ENCODE data around the gene ATP2A3. TPM values are rescaled to one million over a fixed set of nuclear protein-coding genes. Genes with fewer than 3 reads are reported as not detected.

ATP2A3 gene
- total and polyA plus RNA-seq, 2 donors (not counting 1 experiment from before 2014, with no cell fraction given) = 697 to 817 TPM

DNA sequence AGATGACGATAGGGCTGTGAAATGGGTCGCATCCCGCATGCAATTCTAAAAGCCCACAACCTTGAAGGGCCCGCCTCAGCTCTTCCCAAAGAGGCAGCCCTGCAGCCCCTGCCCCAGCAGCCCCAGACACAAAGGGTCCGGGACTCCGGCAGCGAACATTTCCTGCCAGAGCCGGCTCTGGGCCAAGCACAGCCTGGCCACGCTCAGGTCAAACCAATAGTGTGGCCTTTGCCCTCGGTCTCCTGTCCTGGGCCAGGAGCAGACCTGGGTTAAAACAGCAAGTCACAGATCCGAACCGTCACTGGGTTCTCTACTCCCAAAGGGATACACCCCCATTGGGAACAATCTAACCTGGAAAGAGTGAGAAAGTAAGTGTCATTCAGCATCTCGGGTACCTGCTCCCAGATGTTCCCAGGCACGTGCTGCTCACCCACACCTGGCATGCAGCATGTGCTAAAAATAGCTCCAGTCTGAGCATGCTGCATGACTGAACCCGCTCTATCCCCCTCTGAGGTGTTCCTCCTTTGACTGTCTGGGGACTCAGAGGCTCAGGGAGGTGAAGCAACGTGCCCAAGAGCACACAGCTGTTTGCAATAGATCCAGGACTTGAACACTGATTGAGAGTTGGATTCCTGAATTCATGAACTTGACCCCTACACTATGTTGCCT lies 22.2 kb upstream of the ATP2A3 start:
- no peak overlapping the region for H3K27ac ChIP-seq (ENCODE audit: low read length in 2 of 2)
- H4K20me1 ChIP-seq (ENCODE audit: control insufficient read depth, insufficient read depth, low read length, poor library complexity, severe bottlenecking) = no peaks in the 10 kb centered on the region
- no peaks in the 10 kb centered on the region for H3K79me2 ChIP-seq (ENCODE audit: control insufficient read depth, insufficient read depth, low read length)
- H3K27ac Mint-ChIP-seq = no peak overlapping the region
- no peaks in the 10 kb centered on the region for H3K36me3 ChIP-seq (replicated peaks in 1 of 2; ENCODE audit: control extremely low read depth in 1 of 2, control insufficient read depth in 1 of 2, extremely low read depth in 1 of 2, insufficient read depth in 2 of 2, low read length in 1 of 2)
- H3K27me3 ChIP-seq (replicated peaks in 1 of 4; ENCODE audit: control extremely low read depth in 1 of 4, control insufficient read depth in 3 of 4, insufficient read depth in 4 of 4, low read length in 3 of 4) = peaks cover 0 to 3% (median 0%) of the 10 kb centered on the region in 4 experiments
- no peak overlapping the region for H3K9ac ChIP-seq (ENCODE audit: low read length)
- peaks cover 0 to 3% (median 0%) of the 10 kb centered on the region in 3 donors for H3K9me3 ChIP-seq (ENCODE audit: control extremely low read depth in 1 of 3, control insufficient read depth in 2 of 3, insufficient read depth in 1 of 3, low read length in 2 of 3)
- no peak for TF ChIP-seq EZH2 (IDR thresholded peaks at IDR 0.05; ENCODE audit: borderline replicate concordance, insufficient read depth, low read depth, low read length, poor library complexity, severe bottlenecking)
- TF ChIP-seq, protein P1, sequence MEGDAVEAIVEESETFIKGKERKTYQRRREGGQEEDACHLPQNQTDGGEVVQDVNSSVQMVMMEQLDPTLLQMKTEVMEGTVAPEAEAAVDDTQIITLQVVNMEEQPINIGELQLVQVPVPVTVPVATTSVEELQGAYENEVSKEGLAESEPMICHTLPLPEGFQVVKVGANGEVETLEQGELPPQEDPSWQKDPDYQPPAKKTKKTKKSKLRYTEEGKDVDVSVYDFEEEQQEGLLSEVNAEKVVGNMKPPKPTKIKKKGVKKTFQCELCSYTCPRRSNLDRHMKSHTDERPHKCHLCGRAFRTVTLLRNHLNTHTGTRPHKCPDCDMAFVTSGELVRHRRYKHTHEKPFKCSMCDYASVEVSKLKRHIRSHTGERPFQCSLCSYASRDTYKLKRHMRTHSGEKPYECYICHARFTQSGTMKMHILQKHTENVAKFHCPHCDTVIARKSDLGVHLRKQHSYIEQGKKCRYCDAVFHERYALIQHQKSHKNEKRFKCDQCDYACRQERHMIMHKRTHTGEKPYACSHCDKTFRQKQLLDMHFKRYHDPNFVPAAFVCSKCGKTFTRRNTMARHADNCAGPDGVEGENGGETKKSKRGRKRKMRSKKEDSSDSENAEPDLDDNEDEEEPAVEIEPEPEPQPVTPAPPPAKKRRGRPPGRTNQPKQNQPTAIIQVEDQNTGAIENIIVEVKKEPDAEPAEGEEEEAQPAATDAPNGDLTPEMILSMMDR (IDR thresholded peaks at IDR 0.05) = no peak
- peaks cover 8% of the 10 kb centered on the region for H3K4me1 Mint-ChIP-seq
- no peak overlapping the region for H3K4me3 ChIP-seq (ENCODE audit: control extremely low read depth in 1 of 5, extremely low read depth in 1 of 5, insufficient read depth in 1 of 5, low read depth in 2 of 5, low read length in 4 of 5)
- no peak for ATAC-seq (ENCODE audit: low read depth)
- peak overlapping the region; percentile 10 for H3K4me2 ChIP-seq (replicated peaks; ENCODE audit: low read depth, low read length, poor library complexity, severe bottlenecking)
- H3K4me3 Mint-ChIP-seq = no peak overlapping the region
- POLR2A ChIA-PET = interaction anchor here (1.5 kb wide), 1 partner anchor 21 kb away, joined by 4 read pairs; no protein-coding TSS in a partner anchor
- H3K27me3 Mint-ChIP-seq = no peaks in the 10 kb centered on the region
- CTCF ChIA-PET = no interaction called here
- H2AFZ ChIP-seq (ENCODE audit: insufficient read depth, low read depth, low read length, poor library complexity, severe bottlenecking) = no peak overlapping the region
- DNase-seq = no peak
- WGBS (ENCODE audit: insufficient coverage) = 65% methylated on average over 12 of the region's 16 CpGs
- no peaks in the 10 kb centered on the region for H3K9me3 Mint-ChIP-seq (ENCODE audit: insufficient read depth)
- intact Hi-C loops (cut with micrococcal nuclease) = no loop called here
- H3K4me1 ChIP-seq (ENCODE audit: control insufficient read depth in 2 of 2, insufficient read depth in 2 of 2, low read length in 2 of 2) = peaks cover 7 to 13% of the 10 kb centered on the region in 2 donors

DNA sequence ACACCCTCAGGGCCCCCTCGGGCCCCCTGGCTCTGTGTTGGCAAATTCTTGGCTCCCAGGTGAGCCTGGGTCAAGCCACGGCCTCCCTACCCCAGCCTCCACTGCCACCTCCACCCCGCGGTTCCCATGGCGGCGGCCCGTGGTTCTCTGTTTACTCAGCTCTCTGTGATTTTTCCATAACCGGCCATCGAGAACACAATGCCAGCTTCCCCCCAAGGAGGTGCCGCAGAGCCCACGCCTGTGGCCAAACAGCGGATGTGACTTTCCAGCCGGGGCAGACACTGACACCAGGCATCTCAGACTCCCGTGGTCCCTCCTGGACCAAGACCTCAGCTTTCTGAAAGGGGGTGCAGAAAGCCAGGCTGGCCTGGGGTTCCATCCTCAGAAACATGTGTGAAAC lies 21.6 kb upstream of the ATP2A3 start:
- Histone ChIP-seq H3K79me2 (ENCODE audit: control insufficient read depth, insufficient read depth, low read length) (no peaks in the 10 kb centered on the region), H3K9ac (ENCODE audit: low read length) (no peak overlapping the region), H2AFZ (ENCODE audit: insufficient read depth, low read depth, low read length, poor library complexity, severe bottlenecking) (no peak overlapping the region), H3K27ac (ENCODE audit: low read length in 2 of 2) (no peak overlapping the region), H3K9me3 (ENCODE audit: control extremely low read depth in 1 of 3, control insufficient read depth in 2 of 3, insufficient read depth in 1 of 3, low read length in 2 of 3) (peaks cover 0 to 3% (median 0%) of the 10 kb centered on the region in 3 donors), H4K20me1 (ENCODE audit: control insufficient read depth, insufficient read depth, low read length, poor library complexity, severe bottlenecking) (no peaks in the 10 kb centered on the region), H3K36me3 (replicated peaks in 1 of 2; ENCODE audit: control extremely low read depth in 1 of 2, control insufficient read depth in 1 of 2, extremely low read depth in 1 of 2, insufficient read depth in 2 of 2, low read length in 1 of 2) (no peaks in the 10 kb centered on the region), H3K4me3 (ENCODE audit: control extremely low read depth in 1 of 5, extremely low read depth in 1 of 5, insufficient read depth in 1 of 5, low read depth in 2 of 5, low read length in 4 of 5) (no peak overlapping the region), H3K4me1 (ENCODE audit: control insufficient read depth in 2 of 2, insufficient read depth in 2 of 2, low read length in 2 of 2) (peaks cover 7 to 13% of the 10 kb centered on the region in 2 donors), H3K27me3 (replicated peaks in 1 of 4; ENCODE audit: control extremely low read depth in 1 of 4, control insufficient read depth in 3 of 4, insufficient read depth in 4 of 4, low read length in 3 of 4) (peaks cover 0 to 3% (median 0%) of the 10 kb centered on the region in 4 experiments), H3K4me2 (replicated peaks; ENCODE audit: low read depth, low read length, poor library complexity, severe bottlenecking) (no peak overlapping the region)
- H3K4me3 Mint-ChIP-seq = no peak overlapping the region
- ATAC-seq (ENCODE audit: low read depth) (no peak), DNase-seq (no peak)
- no peaks in the 10 kb centered on the region for H3K9me3 Mint-ChIP-seq (ENCODE audit: insufficient read depth)
- no peak overlapping the region for H3K27ac Mint-ChIP-seq
- WGBS (ENCODE audit: insufficient coverage) = 56% methylated on average over 14 of the region's 14 CpGs
- POLR2A ChIA-PET = no interaction called here
- CTCF ChIA-PET = no interaction called here
- H3K4me1 Mint-ChIP-seq = peaks cover 8% of the 10 kb centered on the region
- intact Hi-C loops (cut with micrococcal nuclease) = no loop called here
- no peaks in the 10 kb centered on the region for H3K27me3 Mint-ChIP-seq
- TF ChIP-seq, protein P1 (IDR thresholded peaks at IDR 0.05) = no peak
- no peak for TF ChIP-seq EZH2 (IDR thresholded peaks at IDR 0.05; ENCODE audit: borderline replicate concordance, insufficient read depth, low read depth, low read length, poor library complexity, severe bottlenecking)
